H9 (cell line): ENCODE data around the gene DCHS2. TPM values are rescaled to one million over a fixed set of nuclear protein-coding genes. Genes with fewer than 3 reads are reported as not detected.

ENCODE experiments used
- DNase-seq: peaks from one replicate; pipeline ENCODE4 v3.0.0-alpha.2; 2017
- H2AFZ ChIP-seq: one replicate; pipeline ENCODE4 v1.6.1; 2013; ENCODE audit warnings: mild to moderate bottlenecking, low read length, control low read depth, moderate library complexity
- H2AK5ac ChIP-seq: 2 replicates; pipeline ENCODE4 v1.6.1; 2013; ENCODE audit warnings: low read length, control low read depth, mixed read lengths; ENCODE audit not compliant: insufficient read length
- H2BK120ac ChIP-seq: one replicate; pipeline ENCODE4 v1.6.1; 2013; ENCODE audit warnings: low read depth, mild to moderate bottlenecking, low read length, control low read depth, inconsistent platforms; ENCODE audit not compliant: poor library complexity, severe bottlenecking
- H2BK12ac ChIP-seq: 2 replicates; pipeline ENCODE4 v1.6.1; 2013; ENCODE audit warnings: low read length, control low read depth, mixed read lengths, low read depth; ENCODE audit not compliant: insufficient read length
- H2BK15ac ChIP-seq: 2 replicates; pipeline ENCODE4 v1.6.1; 2013; ENCODE audit warnings: low read depth, low read length, control low read depth
- H2BK20ac ChIP-seq: one replicate; pipeline ENCODE4 v1.6.1; 2013; ENCODE audit warnings: low read depth, mild to moderate bottlenecking, low read length, control low read depth, inconsistent platforms; ENCODE audit not compliant: poor library complexity, severe bottlenecking
- H2BK5ac ChIP-seq: 2 replicates; pipeline ENCODE4 v1.6.1; 2013; ENCODE audit warnings: low read length, control low read depth, mixed read lengths; ENCODE audit not compliant: insufficient read length
- H3K14ac ChIP-seq: 2 replicates; pipeline ENCODE4 v1.6.1; 2013; ENCODE audit warnings: low read length, control low read depth; ENCODE audit not compliant: insufficient read depth
- H3K18ac ChIP-seq: 2 replicates; pipeline ENCODE4 v1.6.1; 2013; ENCODE audit warnings: low read depth, mild to moderate bottlenecking, mixed read lengths, low read length, control low read depth; ENCODE audit not compliant: insufficient read length
- H3K23ac ChIP-seq: 2 replicates; pipeline ENCODE4 v1.6.1; 2013; ENCODE audit warnings: low read length, control low read depth, mixed read lengths, low read depth; ENCODE audit not compliant: insufficient read length
- H3K23me2 ChIP-seq: 2 replicates; pipeline ENCODE4 v1.6.1; 2013; ENCODE audit warnings: low read depth, mild to moderate bottlenecking, mixed read lengths, low read length, control low read depth; ENCODE audit not compliant: insufficient read length, poor library complexity, severe bottlenecking
- H3K27ac ChIP-seq: 2 replicates; pipeline ENCODE4 v1.5.1; 2013; ENCODE audit warnings: low read length, control low read depth, mixed read lengths, low read depth; ENCODE audit not compliant: insufficient read length
- H3K27me3 ChIP-seq: 2 replicates; pipeline ENCODE4 v1.6.1; 2013; ENCODE audit warnings: low read length, control low read depth, inconsistent platforms; ENCODE audit not compliant: insufficient read depth
- H3K4ac ChIP-seq: 2 replicates; pipeline ENCODE4 v1.6.1; 2013; ENCODE audit warnings: low read depth, mild to moderate bottlenecking, control low read depth, inconsistent platforms, low read length, moderate library complexity
- H3K4me1 ChIP-seq: 2 replicates; pipeline ENCODE4 v1.6.1; 2013; ENCODE audit warnings: low read length, control low read depth, inconsistent platforms; ENCODE audit not compliant: insufficient read depth
- H3K4me2 ChIP-seq: 2 replicates; pipeline ENCODE4 v1.6.1; 2013; ENCODE audit warnings: low read length, control low read depth, mixed read lengths; ENCODE audit not compliant: insufficient read length, insufficient read depth
- H3K56ac ChIP-seq: 2 replicates; pipeline ENCODE4 v1.6.1; 2013; ENCODE audit warnings: low read depth, mild to moderate bottlenecking, mixed read lengths, low read length, control low read depth; ENCODE audit not compliant: insufficient read length
- H3K79me1 ChIP-seq: 2 replicates; pipeline ENCODE4 v1.6.1; 2013; ENCODE audit warnings: low read depth, mild to moderate bottlenecking, moderate library complexity, low read length, control low read depth, inconsistent platforms; ENCODE audit not compliant: insufficient read depth, poor library complexity, severe bottlenecking
- H3K79me2 ChIP-seq: 2 replicates; pipeline ENCODE4 v1.6.1; 2013; ENCODE audit warnings: low read length, control low read depth, inconsistent platforms; ENCODE audit not compliant: insufficient read depth
- H3K9ac ChIP-seq: 2 replicates; pipeline ENCODE4 v1.6.1; 2013; ENCODE audit warnings: low read length, control low read depth, mixed read lengths; ENCODE audit not compliant: insufficient read length; ENCODE audit errors: extremely low read depth
- H3K9me3 ChIP-seq: one replicate; pipeline ENCODE4 v1.6.1; 2013; ENCODE audit warnings: low read depth, low read length, inconsistent platforms; ENCODE audit not compliant: control insufficient read depth
- H3T11ph ChIP-seq: one replicate; pipeline ENCODE4 v1.6.1; 2013; ENCODE audit warnings: mild to moderate bottlenecking, low read length, control low read depth, inconsistent platforms
- H4K20me1 ChIP-seq: one replicate; pipeline ENCODE4 v1.6.1; 2013; ENCODE audit not compliant: control insufficient read depth, insufficient read length, insufficient read depth
- H4K5ac ChIP-seq: 2 replicates; pipeline ENCODE4 v1.6.1; 2013; ENCODE audit warnings: low read depth, mild to moderate bottlenecking, mixed read lengths, low read length, control low read depth; ENCODE audit not compliant: insufficient read length
- H4K8ac ChIP-seq: replicated peaks from 2 replicates; pipeline ENCODE4 v1.6.1; 2013; ENCODE audit warnings: low read length, control low read depth, mixed read lengths, low read depth; ENCODE audit not compliant: insufficient read length
- H4K91ac ChIP-seq: 2 replicates; pipeline ENCODE4 v1.6.1; 2013; ENCODE audit warnings: low read depth, mild to moderate bottlenecking, moderate library complexity, mixed read lengths, low read length, control low read depth; ENCODE audit not compliant: insufficient read length
- H3K27ac Mint-ChIP-seq, 3 experiments: 2 replicates in 2 of 3; 3 replicates in 1 of 3; pipeline ENCODE4 v1.8.0; 2020 to 2021; ENCODE audit warnings: mixed read lengths in 3 of 3, mild to moderate bottlenecking in 1 of 3, moderate library complexity in 1 of 3
- H3K27me3 Mint-ChIP-seq: 2 replicates; pipeline ENCODE4 v1.8.0; 2021; ENCODE audit warnings: low read depth, mild to moderate bottlenecking, moderate library complexity, mixed read lengths
- H3K36me3 Mint-ChIP-seq, 3 experiments: 2 replicates in 2 of 3; 3 replicates in 1 of 3; pipeline ENCODE4 v1.8.0; 2020 to 2021; ENCODE audit warnings: low read depth in 3 of 3, mixed read lengths in 3 of 3; ENCODE audit not compliant: insufficient read depth in 1 of 3
- H3K4me1 Mint-ChIP-seq, 2 experiments: 2 replicates each; pipeline ENCODE4 v1.8.0; 2020; ENCODE audit warnings: mixed read lengths in 2 of 2
- H3K4me3 Mint-ChIP-seq, 2 experiments: 2 replicates in 1 of 2; 3 replicates in 1 of 2; pipeline ENCODE4 v1.8.0; 2020 to 2021; ENCODE audit warnings: mild to moderate bottlenecking in 2 of 2, mixed read lengths in 2 of 2, moderate library complexity in 1 of 2
- H3K9me3 Mint-ChIP-seq, 2 experiments: 2 replicates in 1 of 2; 3 replicates in 1 of 2; pipeline ENCODE4 v1.8.0; 2020; ENCODE audit warnings: mild to moderate bottlenecking in 2 of 2, mixed read lengths in 2 of 2, moderate library complexity in 1 of 2
- CTCF ChIP-seq: fragments of 200-600 bp; sonication (generic); conservative IDR thresholded peaks from 3 replicates; pipeline ENCODE4 v1.8.0; 2021; ENCODE audit warnings: antibody characterized with exemption, mild to moderate bottlenecking
- WGBS: extraction: QIAGEN DNeasy Blood & Tissue Kit; methylation state at CpG from one replicate; pipeline ENCODE4 v1.1.7; 2013; ENCODE audit warnings: missing lambda C conversion rate, low lambda C conversion rate, mixed read lengths; ENCODE audit not compliant: insufficient read length; ENCODE audit errors: extremely low coverage; 5-methylcytosine and 5-hydroxymethylcytosine counted together
- total RNA-seq: library from RNA; stranded (reverse); gene quantifications from 2 replicates; pipeline ENCODE4 v1.2.1, GENCODE V29; 2021

Gene DCHS2
- total RNA-seq, 1 experiment from 2014 or later: 0.57 TPM

- Histone ChIP-seq H3K56ac (no peak overlapping the region), H4K5ac (no peak overlapping the region), H3K9me3 (no peaks in the 10 kb centered on the region), H4K8ac (no peak overlapping the region), H3K27me3 (no peaks in the 10 kb centered on the region), H2AK5ac (no peak overlapping the region), H4K20me1 (no peaks in the 10 kb centered on the region), H2AFZ (no peak overlapping the region), H3K79me2 (no peaks in the 10 kb centered on the region), H3K23ac (no peak overlapping the region), H2BK12ac (no peak overlapping the region), H2BK120ac (no peak overlapping the region), H3K14ac (no peak overlapping the region), H3K27ac (no peak overlapping the region), H2BK20ac (no peak overlapping the region), H3K9ac (no peak overlapping the region), H3T11ph (no peak overlapping the region), H4K91ac (no peak overlapping the region), H3K4me1 (no peaks in the 10 kb centered on the region), H3K4ac (no peak overlapping the region), H3K4me2 (no peak overlapping the region), H3K23me2 (no peaks in the 10 kb centered on the region), H2BK15ac (no peak overlapping the region), H3K18ac (no peak overlapping the region), H3K79me1 (no peaks in the 10 kb centered on the region), H2BK5ac (no peak overlapping the region)
- Mint-ChIP-seq H3K27me3 (no peaks in the 10 kb centered on the region; the same call in 1 of the 2 replicates), H3K36me3 (no peaks in the 10 kb centered on the region; a peak in 1 of 7 replicates), H3K4me3 (no peak overlapping the region), H3K4me1 (no peaks in the 10 kb centered on the region), H3K27ac (no peak overlapping the region), H3K9me3 (no peaks in the 10 kb centered on the region; a peak in 1 of 5 replicates)
- DNase-seq: no peak
- no peak for TF ChIP-seq CTCF
- WGBS: no CpG with 5 or more reads among the region's 6 CpGs
Observed at GRCh38 chr4:154433543-154433942, 58.1 kb downstream of the DCHS2 start.
